SK-N-SH (cell line): ENCODE data around the gene PCSK2. TPM values are rescaled to one million over a fixed set of nuclear protein-coding genes. Genes with fewer than 3 reads are reported as not detected.

Experiments
- CTCF ChIA-PET: fragments of 300-600, 350-600 bp; formaldehyde crosslinking; extraction: SDS; loops from one replicate; lab custom pipeline; 2021; lab: Yijun Ruan, JAX
- POLR2A ChIA-PET: fragments of 350-600 bp; sonication (Branson Sonifier 250); formaldehyde crosslinking; extraction: SDS; loops from one replicate; lab custom pipeline; 2020; ENCODE audit warnings: antibody characterized with exemption, inconsistent platforms; lab: Yijun Ruan, JAX
- DNase-seq: peaks from one replicate; pipeline ENCODE4 v3.0.0; 2012
- H2AFZ ChIP-seq: fragments of 200-600 bp; sonication (generic); 2 replicates; pipeline ENCODE4 v1.8.1; 2016; ENCODE audit warnings: antibody characterized with exemption, mild to moderate bottlenecking, low read depth
- H3F3A ChIP-seq: fragments of 200-600 bp; sonication (generic); replicated peaks from 2 replicates; pipeline ENCODE3; 2016; ENCODE audit warnings: antibody characterized with exemption, mild to moderate bottlenecking; ENCODE audit not compliant: insufficient read depth
- H3K27ac ChIP-seq, 2 experiments: fragments of 200-500 bp in 1 of 2; fragments of 200-600 bp in 1 of 2; sonication (Bioruptor generic) in 1 of 2; sonication (generic), shearing (Covaris generic) in 1 of 2; 2 replicates each; pipeline versions ENCODE4 v1.5.1 to v1.6.1; 2014 to 2016; ENCODE audit warnings: low read depth in 2 of 2, inconsistent platforms in 1 of 2, low read length in 1 of 2, mild to moderate bottlenecking in 1 of 2, mixed read lengths in 1 of 2
- H3K27me3 ChIP-seq: fragments of 200-600 bp; sonication (generic), shearing (Covaris generic); 2 replicates; pipeline ENCODE4 v1.6.1; 2016; ENCODE audit warnings: mixed run types; ENCODE audit not compliant: insufficient read depth
- H3K36me3 ChIP-seq, 2 experiments: fragments of 200-500 bp in 1 of 2; fragments of 200-600 bp in 1 of 2; sonication (Bioruptor generic) in 1 of 2; sonication (generic) in 1 of 2; replicated peaks in 1 of 2; 2 replicates each; pipeline versions ENCODE3 to v1.5.1; 2014 to 2016; ENCODE audit warnings: low read length in 1 of 2, mild to moderate bottlenecking in 1 of 2; ENCODE audit not compliant: insufficient read depth in 2 of 2, control insufficient read depth in 1 of 2
- H3K4me1 ChIP-seq, 2 experiments: fragments of 200-500 bp in 1 of 2; fragments of 200-600 bp in 1 of 2; sonication (Bioruptor generic) in 1 of 2; sonication (generic), shearing (Covaris generic) in 1 of 2; 2 replicates each; pipeline versions ENCODE4 v1.5.1 to v1.6.1; 2014 to 2016; ENCODE audit warnings: low read depth in 1 of 2, low read length in 1 of 2, mixed run types in 1 of 2; ENCODE audit not compliant: insufficient read depth in 2 of 2, control insufficient read depth in 1 of 2
- H3K4me2 ChIP-seq: fragments of 200-600 bp; sonication (generic), shearing (Covaris generic); 2 replicates; pipeline ENCODE4 v1.6.1; 2017; ENCODE audit warnings: mixed run types
- H3K4me3 ChIP-seq, 2 experiments: fragments of 200-500 bp in 1 of 2; fragments of 200-600 bp in 1 of 2; sonication (Bioruptor generic) in 1 of 2; sonication (generic), shearing (Covaris generic) in 1 of 2; 2 replicates each; pipeline versions ENCODE4 v1.5.1 to v1.8.1; 2014 to 2016; ENCODE audit warnings: low read depth in 2 of 2, inconsistent platforms in 1 of 2, low read length in 1 of 2, mild to moderate bottlenecking in 1 of 2, mixed read lengths in 1 of 2, moderate library complexity in 1 of 2
- H3K79me2 ChIP-seq: fragments of 200-600 bp; sonication (generic); 2 replicates; pipeline ENCODE4 v1.8.1; 2017; ENCODE audit warnings: mild to moderate bottlenecking; ENCODE audit not compliant: insufficient read depth
- H3K9ac ChIP-seq: fragments of 200-600 bp; sonication (generic); 2 replicates; pipeline ENCODE4 v1.6.1; 2017; ENCODE audit warnings: mixed run types
- H3K9me2 ChIP-seq: fragments of 200-600 bp; sonication (generic); 2 replicates; pipeline ENCODE4 v1.6.1; 2017; ENCODE audit warnings: mixed run types
- H3K9me3 ChIP-seq: fragments of 200-600 bp; sonication (generic); 2 replicates; pipeline ENCODE4 v1.6.1; 2017; ENCODE audit warnings: mixed run types, mild to moderate bottlenecking, moderate library complexity
- H4K20me1 ChIP-seq: fragments of 200-600 bp; sonication (generic); 2 replicates; pipeline ENCODE4 v1.6.1; 2017; ENCODE audit warnings: mild to moderate bottlenecking, mixed run types; ENCODE audit not compliant: insufficient read depth
- CTCF ChIP-seq: fragments of 200-600 bp; sonication (generic); IDR thresholded peaks from 2 replicates; pipeline ENCODE4 v1.6.1; 2017; ENCODE audit warnings: antibody characterized with exemption, mild to moderate bottlenecking, moderate library complexity
- ELF1 ChIP-seq: IDR thresholded peaks from 2 replicates; pipeline ENCODE4 v1.4.0; 2012
- EZH2phosphoT487 ChIP-seq: fragments of 200-600 bp; sonication (generic); IDR thresholded peaks from 2 replicates; pipeline ENCODE4 v1.6.1; 2017; ENCODE audit warnings: low read depth, mixed run types, mild to moderate bottlenecking, antibody characterized with exemption, moderate library complexity, borderline replicate concordance
- FOXJ3 ChIP-seq: sonication (generic); formaldehyde crosslinking; IDR thresholded peaks from 2 replicates; pipeline ENCODE4 v1.5.1; 2020; ENCODE audit warnings: mild to moderate bottlenecking, missing genetic modification reagents
- FOXM1 ChIP-seq: IDR thresholded peaks from 2 replicates; pipeline ENCODE4 v1.4.0; 2012; ENCODE audit warnings: low read depth, mild to moderate bottlenecking
- GABPA ChIP-seq: IDR thresholded peaks from 2 replicates; pipeline ENCODE4 v1.4.0; 2012; ENCODE audit warnings: low read depth, mild to moderate bottlenecking
- IRF3 ChIP-seq: fragments of 150-350 bp; IDR thresholded peaks from 2 replicates; pipeline ENCODE4 v1.6.1; 2016; ENCODE audit warnings: mild to moderate bottlenecking, low read depth, low read length
- MEF2A ChIP-seq: IDR thresholded peaks from 2 replicates; pipeline ENCODE4 v1.4.0; 2012; ENCODE audit warnings: low read depth, borderline replicate concordance
- PBX3 ChIP-seq: IDR thresholded peaks from 2 replicates; pipeline ENCODE4; 2012
- RXRA ChIP-seq: IDR thresholded peaks from 2 replicates; pipeline ENCODE4 v1.4.0; 2012; ENCODE audit warnings: low read depth, mild to moderate bottlenecking, borderline replicate concordance
- SMC3 ChIP-seq: IDR thresholded peaks from 2 replicates; pipeline ENCODE4 v1.6.1; 2012; ENCODE audit warnings: low read depth, low read length, improper control_type of control experiment
- TCF12 ChIP-seq: IDR thresholded peaks from 2 replicates; pipeline ENCODE4 v1.4.0; 2012
- USF1 ChIP-seq: IDR thresholded peaks from 2 replicates; pipeline ENCODE4 v1.4.0; 2012; ENCODE audit warnings: low read depth, borderline replicate concordance
- USF2 ChIP-seq: fragments of 150-350 bp; IDR thresholded peaks from 2 replicates; pipeline ENCODE4 v1.6.1; 2017; ENCODE audit warnings: antibody characterized with exemption, low read length, low read depth, borderline replicate concordance
- YY1 ChIP-seq: IDR thresholded peaks from 2 replicates; pipeline ENCODE4 v1.4.0; 2012; ENCODE audit warnings: low read depth, mild to moderate bottlenecking
- ZBTB33 ChIP-seq: IDR thresholded peaks from 2 replicates; pipeline ENCODE4 v1.4.0; 2012; ENCODE audit warnings: low read depth, borderline replicate concordance
- WGBS: methylation state at CpG from one replicate; pipeline ENCODE4 v1.1.6; 2017; ENCODE audit warnings: low lambda C conversion rate; 5-methylcytosine and 5-hydroxymethylcytosine counted together
- polyA plus RNA-seq, 3 experiments: library from polyadenylated mRNA; depleted of rRNA; stranded (reverse); fragments of >200 nt; gene quantifications; 2 replicates each; pipeline ENCODE4 v1.2.3, GENCODE V29; 2012

Gene PCSK2
- polyA plus RNA-seq, 1 of the 3 experiments (the other 2 are of a cell fraction): not detected

- TF ChIP-seq ELF1 (no peak), PBX3 (no peak), CTCF (no peak), SMC3 (no peak), IRF3 (no peak), RXRA (no peak), ZBTB33 (no peak), FOXM1 (no peak)
- Histone ChIP-seq H3K79me2 (no peaks in the 10 kb centered on the region), H3F3A (no peaks in the 10 kb centered on the region), H3K27me3 (0 out of 2 replicates have a peak, but pooled peaks cover 7% of the 10 kb centered on the region), H3K4me1 (no peaks in the 10 kb centered on the region), H3K36me3 (no peaks in the 10 kb centered on the region), H3K9me2 (no peaks in the 10 kb centered on the region), H3K27ac (no peak overlapping the region), H3K9me3 (no peaks in the 10 kb centered on the region), H3K9ac (no peak overlapping the region), H2AFZ (no peak overlapping the region), H3K4me2 (no peak overlapping the region), H4K20me1 (no peaks in the 10 kb centered on the region), H3K4me3 (no peak overlapping the region)
- POLR2A ChIA-PET: no interaction called here
- 32% methylated on average over 7 of the region's 8 CpGs for WGBS
- CTCF ChIA-PET: interaction anchor here (1.0 to 12.8 kb wide), 3 partner anchors 9 to 638 kb away, joined by 3 to 270 read pairs (median 6); no protein-coding TSS in a partner anchor
- DNase-seq: no peak
Observed at GRCh38 chr20:17439616-17440296, 212.9 kb downstream of the PCSK2 start.

GRCh38 chr20:17441745-17442144, 214.9 kb downstream of the PCSK2 start:
- POLR2A ChIA-PET: no interaction called here
- no peak for DNase-seq
- Histone ChIP-seq H4K20me1 (no peaks in the 10 kb centered on the region), H3K4me3 (no peak overlapping the region), H3K4me1 (no peaks in the 10 kb centered on the region), H3K27ac (no peak overlapping the region), H3K9me3 (no peaks in the 10 kb centered on the region), H3K9ac (no peak overlapping the region), H3K27me3 (0 out of 2 replicates have a peak, but pooled peaks cover 7% of the 10 kb centered on the region), H3K36me3 (no peaks in the 10 kb centered on the region), H3K79me2 (no peaks in the 10 kb centered on the region), H3F3A (no peaks in the 10 kb centered on the region), H3K9me2 (no peaks in the 10 kb centered on the region), H2AFZ (no peak overlapping the region), H3K4me2 (no peak overlapping the region)
- CTCF ChIA-PET: interaction anchor here (1.1 to 3.2 kb wide), 2 partner anchors 10 to 638 kb away, joined by 5 to 22 read pairs; no protein-coding TSS in a partner anchor
- WGBS: 27% methylated on average over 1 of the region's 1 CpG
- TF ChIP-seq FOXJ3 (CRISPR knock-in tag) (no peak), USF1 (no peak), EZH2phosphoT487 (no peak), MEF2A (no peak), GABPA (no peak), YY1 (no peak), FOXM1 (no peak), ZBTB33 (no peak), USF2 (no peak), TCF12 (no peak)
